ENCODE data around the gene UBAC1. TPM values are rescaled to one million over a fixed set of nuclear protein-coding genes. Genes with fewer than 3 reads are reported as not detected.
"Not testable (repeated sequence)": the region's sequence is repeated elsewhere in the genome, so short reads cannot be mapped to it uniquely, and the experiment has no call there.

The UBAC1 gene
- total RNA-seq, 2 donors from 2014 or later: 37.9 to 39.3 TPM

DNA sequence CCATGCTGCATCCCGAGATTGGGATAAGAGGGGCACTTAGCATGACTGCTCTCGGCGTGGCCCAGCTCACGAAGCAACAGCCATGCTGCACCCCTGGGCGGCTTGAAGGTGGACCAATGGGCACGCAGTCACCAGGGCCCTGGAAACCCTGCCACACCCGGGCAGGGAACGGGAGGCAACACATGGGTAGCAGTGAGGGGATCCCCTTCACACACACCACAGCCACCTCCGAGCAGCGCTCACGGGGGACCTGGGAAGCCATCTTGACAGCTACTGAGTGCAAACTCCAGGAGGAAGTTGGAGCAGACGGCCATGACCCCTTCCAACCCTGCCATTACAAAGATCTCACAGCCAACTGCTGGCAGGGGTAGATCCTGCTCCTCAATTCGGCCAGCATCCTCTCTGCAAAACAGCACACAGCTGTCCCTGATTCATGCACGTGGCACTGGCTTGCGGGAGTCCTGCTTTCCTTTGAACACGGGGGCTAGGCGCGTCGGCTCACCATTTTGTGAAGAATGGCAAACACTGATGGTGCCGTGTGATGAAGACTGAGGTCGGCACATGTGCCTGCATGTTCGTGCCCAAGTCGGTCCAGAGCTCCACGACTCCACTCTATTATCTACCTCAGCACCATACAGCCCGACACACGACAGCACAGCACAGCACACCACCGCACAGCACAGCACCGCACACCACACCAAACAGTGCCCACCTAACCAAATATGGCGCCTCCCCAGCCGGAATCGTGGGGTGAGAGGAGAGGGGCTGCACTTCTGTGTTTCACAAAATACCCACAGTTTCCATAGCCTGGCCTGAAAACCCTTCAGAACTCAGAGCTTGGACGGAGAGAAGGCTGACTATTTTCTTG, 5.0 kb downstream of the UBAC1 start:
- Histone ChIP-seq H3K9me3 (no peaks in the 10 kb centered on the region), H3K27me3 (replicated peaks; ENCODE audit: insufficient read depth) (no peaks in the 10 kb centered on the region), H3K36me3 (peaks cover 17% of the 10 kb centered on the region), H3K4me3 (no peak overlapping the region), H3K27ac (no peak overlapping the region), H3K4me1 (ENCODE audit: control insufficient read depth in 1 of 2, low read depth in 2 of 2) (peaks cover 0 to 13% of the 10 kb centered on the region in 2 donors)
- ATAC-seq (ENCODE audit: insufficient number of reproducible peaks, low FRiP score, low read depth) (no peak), DNase-seq (ENCODE audit: low spot score) (no peak)
- TF ChIP-seq, protein P1, sequence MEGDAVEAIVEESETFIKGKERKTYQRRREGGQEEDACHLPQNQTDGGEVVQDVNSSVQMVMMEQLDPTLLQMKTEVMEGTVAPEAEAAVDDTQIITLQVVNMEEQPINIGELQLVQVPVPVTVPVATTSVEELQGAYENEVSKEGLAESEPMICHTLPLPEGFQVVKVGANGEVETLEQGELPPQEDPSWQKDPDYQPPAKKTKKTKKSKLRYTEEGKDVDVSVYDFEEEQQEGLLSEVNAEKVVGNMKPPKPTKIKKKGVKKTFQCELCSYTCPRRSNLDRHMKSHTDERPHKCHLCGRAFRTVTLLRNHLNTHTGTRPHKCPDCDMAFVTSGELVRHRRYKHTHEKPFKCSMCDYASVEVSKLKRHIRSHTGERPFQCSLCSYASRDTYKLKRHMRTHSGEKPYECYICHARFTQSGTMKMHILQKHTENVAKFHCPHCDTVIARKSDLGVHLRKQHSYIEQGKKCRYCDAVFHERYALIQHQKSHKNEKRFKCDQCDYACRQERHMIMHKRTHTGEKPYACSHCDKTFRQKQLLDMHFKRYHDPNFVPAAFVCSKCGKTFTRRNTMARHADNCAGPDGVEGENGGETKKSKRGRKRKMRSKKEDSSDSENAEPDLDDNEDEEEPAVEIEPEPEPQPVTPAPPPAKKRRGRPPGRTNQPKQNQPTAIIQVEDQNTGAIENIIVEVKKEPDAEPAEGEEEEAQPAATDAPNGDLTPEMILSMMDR (IDR thresholded peaks at IDR 0.05): no peak

DNA sequence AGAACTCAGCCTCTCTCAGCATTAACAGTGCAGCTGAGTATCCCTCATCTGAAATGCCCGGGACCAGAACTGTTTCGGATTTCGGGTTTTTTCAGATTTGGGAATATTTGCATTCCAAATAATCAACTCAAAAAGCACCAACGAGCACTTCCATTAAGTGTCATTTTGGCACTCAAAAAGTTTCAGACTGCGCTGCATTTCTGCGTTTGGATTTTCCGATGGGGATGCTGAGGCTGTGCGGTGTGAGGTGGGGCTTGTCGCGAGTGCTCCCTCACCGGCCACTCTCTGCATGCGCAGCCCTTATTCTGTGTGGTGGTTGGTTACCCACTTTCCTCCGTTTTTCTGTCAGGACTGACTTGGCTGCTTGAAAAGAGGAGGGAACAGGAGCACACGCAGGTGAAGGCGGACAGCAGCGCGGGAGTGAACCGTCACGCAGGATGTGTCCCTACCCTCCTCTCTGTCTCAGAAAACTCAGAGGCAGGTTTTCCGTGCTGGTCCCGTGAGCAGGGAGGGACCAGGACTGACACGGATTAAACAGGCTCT, 8.4 kb downstream of the UBAC1 start:
- no peaks in the 10 kb centered on the region for H3K9me3 ChIP-seq
- DNase-seq (ENCODE audit: low spot score): no peak
- ATAC-seq (ENCODE audit: insufficient number of reproducible peaks, low FRiP score, low read depth): no peak
- H3K36me3 ChIP-seq: peaks cover 27% of the 10 kb centered on the region
- no peak overlapping the region for H3K4me3 ChIP-seq
- no peaks in the 10 kb centered on the region for H3K4me1 ChIP-seq (ENCODE audit: control insufficient read depth in 1 of 2, low read depth in 2 of 2)
- H3K27me3 ChIP-seq (replicated peaks; ENCODE audit: insufficient read depth): no peaks in the 10 kb centered on the region
- H3K27ac ChIP-seq: no peak overlapping the region
- TF ChIP-seq, protein P1 (IDR thresholded peaks at IDR 0.05): no peak

DNA sequence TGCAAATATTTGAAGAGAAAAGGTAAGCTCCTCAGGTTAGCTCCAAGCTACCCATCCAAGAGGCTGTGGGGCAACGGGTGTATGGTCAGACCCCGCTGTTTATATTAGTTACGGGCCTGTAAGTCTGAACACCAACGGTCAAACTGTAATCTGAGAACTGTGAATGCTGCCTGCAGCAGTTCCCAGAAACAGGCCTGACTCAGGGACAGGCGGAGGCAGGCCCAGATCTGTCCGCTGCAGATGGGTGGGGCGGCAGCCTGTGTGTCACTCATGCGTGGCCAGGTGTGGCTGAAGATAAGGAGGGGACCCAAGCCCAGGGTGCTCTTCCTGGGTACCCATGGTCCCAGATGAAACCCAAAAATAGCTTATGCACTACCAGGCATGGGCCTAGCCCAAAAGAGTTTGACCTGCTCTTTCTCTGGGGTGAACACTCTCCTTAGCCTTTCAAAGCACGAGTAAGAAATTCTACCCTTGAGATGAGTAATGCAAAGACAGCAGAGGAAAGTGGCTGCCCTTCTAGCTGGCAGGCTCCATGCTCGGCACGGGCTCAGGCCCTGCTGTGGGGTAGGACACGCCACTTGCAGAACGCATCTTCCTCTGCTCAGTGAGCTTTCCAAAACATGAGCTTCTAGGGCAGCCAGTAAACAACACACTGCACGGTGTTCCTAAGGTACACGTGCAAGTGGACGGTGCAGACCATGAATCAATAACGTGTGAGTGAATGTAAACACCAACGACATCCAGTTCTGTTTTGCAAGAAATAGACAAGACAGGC, 9.1 kb downstream of the UBAC1 start:
- no peak for ATAC-seq (ENCODE audit: insufficient number of reproducible peaks, low FRiP score, low read depth)
- Histone ChIP-seq H3K27ac (no peak overlapping the region), H3K27me3 (replicated peaks; ENCODE audit: insufficient read depth) (no peaks in the 10 kb centered on the region), H3K36me3 (peaks cover 31% of the 10 kb centered on the region), H3K4me1 (ENCODE audit: control insufficient read depth in 1 of 2, low read depth in 2 of 2) (no peaks in the 10 kb centered on the region), H3K4me3 (no peak overlapping the region), H3K9me3 (no peaks in the 10 kb centered on the region)
- TF ChIP-seq, protein P1 (IDR thresholded peaks at IDR 0.05): no peak
- DNase-seq (ENCODE audit: low spot score): no peak

DNA sequence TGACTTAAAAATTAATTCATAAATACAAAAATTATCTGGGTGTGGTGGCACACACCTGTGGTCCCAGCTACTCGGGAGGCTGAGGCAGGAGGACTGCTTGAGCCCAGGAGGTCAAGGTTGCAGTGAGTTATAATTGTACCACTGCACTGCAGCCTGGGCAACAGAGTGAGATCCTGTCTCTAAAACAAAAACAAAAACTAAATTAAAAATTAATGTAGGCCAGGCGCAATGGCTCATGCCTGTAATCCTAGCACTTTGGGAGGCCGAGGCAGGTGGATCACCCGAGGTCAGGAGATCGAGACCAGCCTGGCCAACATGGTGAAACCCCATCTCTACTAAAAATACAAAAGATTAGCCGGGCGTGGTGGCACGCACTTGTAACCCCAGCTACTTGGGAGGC, 9.9 kb downstream of the UBAC1 start:
- peaks cover 39% of the 10 kb centered on the region for H3K36me3 ChIP-seq
- DNase-seq (ENCODE audit: low spot score); H3K9me3 ChIP-seq; ATAC-seq (ENCODE audit: insufficient number of reproducible peaks, low FRiP score, low read depth); H3K4me1 ChIP-seq (ENCODE audit: control insufficient read depth in 1 of 2, low read depth in 2 of 2); H3K27me3 ChIP-seq (replicated peaks; ENCODE audit: insufficient read depth); H3K4me3 ChIP-seq; H3K27ac ChIP-seq: not testable (repeated sequence)

DNA sequence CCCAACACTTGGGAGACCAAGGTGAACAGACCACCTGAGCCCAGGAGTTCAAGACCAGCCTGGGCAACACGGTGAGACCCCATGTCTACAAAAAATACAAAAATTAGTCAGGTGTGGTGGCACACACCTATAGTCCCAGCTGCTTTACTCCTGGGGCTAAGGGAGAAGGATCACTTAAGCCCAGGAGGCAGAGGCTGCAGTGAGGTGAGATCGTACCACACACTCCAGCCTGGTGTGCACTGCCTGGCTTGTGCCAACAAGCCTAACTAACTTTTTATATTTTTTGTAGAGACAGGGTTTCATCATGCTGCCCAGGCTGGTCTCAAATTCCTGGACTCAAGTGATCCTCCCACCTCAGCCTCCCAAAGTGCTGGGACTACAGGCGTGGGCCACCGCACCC, 10.3 kb downstream of the UBAC1 start:
- not testable (repeated sequence) for DNase-seq (ENCODE audit: low spot score); H3K4me3 ChIP-seq; H3K9me3 ChIP-seq; ATAC-seq (ENCODE audit: insufficient number of reproducible peaks, low FRiP score, low read depth); H3K27me3 ChIP-seq (replicated peaks; ENCODE audit: insufficient read depth); H3K27ac ChIP-seq; H3K4me1 ChIP-seq (ENCODE audit: control insufficient read depth in 1 of 2, low read depth in 2 of 2)
- peaks cover 42% of the 10 kb centered on the region for H3K36me3 ChIP-seq

DNA sequence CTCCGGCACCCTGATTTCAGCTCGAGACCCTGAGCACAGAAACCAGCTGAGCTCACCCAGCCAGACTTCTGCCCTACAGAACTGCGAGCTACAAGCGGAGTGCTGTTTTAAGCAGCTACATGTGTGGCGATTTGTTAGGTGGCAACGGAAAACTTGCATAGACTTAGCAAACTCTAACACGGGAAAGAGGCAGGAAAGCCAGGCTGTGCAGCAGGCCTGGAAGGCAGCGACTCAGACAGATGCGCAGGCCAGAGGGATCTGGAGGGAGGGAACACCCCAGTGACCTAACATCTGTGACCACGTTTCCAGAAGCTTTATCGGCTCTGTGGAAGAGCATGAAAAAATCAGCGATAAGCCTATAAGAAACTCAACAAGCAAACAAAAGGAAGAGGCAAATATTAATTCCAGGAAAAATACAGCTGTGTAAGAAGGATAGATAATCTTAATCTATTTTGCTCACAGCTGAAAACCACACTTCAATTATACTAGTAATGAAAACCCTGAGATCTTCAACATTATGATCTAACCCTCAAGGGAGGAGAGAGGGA, 11.0 kb downstream of the UBAC1 start:
- no peak for DNase-seq (ENCODE audit: low spot score)

More for the DNA sequence above, 11.0 kb downstream of the UBAC1 start:
- no peaks in the 10 kb centered on the region for H3K27me3 ChIP-seq (replicated peaks; ENCODE audit: insufficient read depth)
- no peak overlapping the region for H3K4me3 ChIP-seq
- no peaks in the 10 kb centered on the region for H3K9me3 ChIP-seq
- H3K27ac ChIP-seq: no peak overlapping the region
- TF ChIP-seq, protein P1 (IDR thresholded peaks at IDR 0.05): no peak
- H3K36me3 ChIP-seq: peaks cover 47% of the 10 kb centered on the region
- ATAC-seq (ENCODE audit: insufficient number of reproducible peaks, low FRiP score, low read depth): no peak
- H3K4me1 ChIP-seq (ENCODE audit: control insufficient read depth in 1 of 2, low read depth in 2 of 2): no peaks in the 10 kb centered on the region

Data from thoracic aorta (tissue), 2 donors.